Mucosa of descending colon (tissue), 3 donors: ENCODE data around the gene TGM3. TPM values are rescaled to one million over a fixed set of nuclear protein-coding genes. Genes with fewer than 3 reads are reported as not detected.
A peak's percentile ranks its signal among the peaks of the same experiment; 100 is the strongest.

Source experiments
- ATAC-seq: fragments of 200-7000 bp; cut with Tn5 transposase; one replicate; pipeline ENCODE4 v1.9.1; 2020; ENCODE audit warnings: mild to moderate bottlenecking, moderate library complexity
- DNase-seq, 3 donors: peaks; one replicate each; pipeline ENCODE4 v3.0.0-alpha.2; 2020
- H3K36me3 ChIP-seq: fragments of 200-600 bp; one replicate; pipeline ENCODE4 v1.8.0; 2021; ENCODE audit warnings: low read depth, mild to moderate bottlenecking
- H3K4me1 ChIP-seq: fragments of 200-600 bp; one replicate; pipeline ENCODE4 v1.8.0; 2021; ENCODE audit warnings: low read depth, mild to moderate bottlenecking
- H3K4me3 ChIP-seq: fragments of 200-600 bp; one replicate; pipeline ENCODE4 v1.8.0; 2021; ENCODE audit warnings: mild to moderate bottlenecking
- H3K9me3 ChIP-seq: fragments of 200-600 bp; one replicate; pipeline ENCODE4 v1.8.0; 2021; ENCODE audit warnings: mild to moderate bottlenecking
- CTCF ChIP-seq: fragments of 200-600 bp; IDR thresholded peaks from one replicate; pipeline ENCODE4 v1.8.0; 2022; ENCODE audit warnings: antibody characterized with exemption, mild to moderate bottlenecking
- intact Hi-C, 2 donors: fragments of 100-400 bp; cut with DNase I in 1 of 2; cut with micrococcal nuclease in 1 of 2; formaldehyde crosslinking; loops; one replicate each; pipeline versions ENCODE4 v1.11.0 to v1.11.1; 2022; cut with DNase I, micrococcal nuclease
- total RNA-seq, 3 donors: library from RNA; stranded (reverse); fragmentation: NEBNext Ultra II Directional in 2 of 3; extraction: Animal tissue kit (Norgen Biotek cat#: 25700) in 2 of 3; gene quantifications; one replicate each; pipeline versions ENCODE4 v1.2.1 to v1.2.4, GENCODE V29; 2021 to 2023
- donor health status: DM: no; HTN: no; CAD: no; lungs with moderate emphysema.
- donor health status: DM: no; HTN: no; CAD: no.
- donor health status: DM: no; HTN: yes; CAD: no.

TGM3 gene
- total RNA-seq, 3 donors from 2014 or later = 0.09 to 0.84 (median 0.29) TPM

GRCh38 chr20:2287504-2287903, 8.3 kb upstream of the TGM3 start:
- no peak for ATAC-seq
- TF ChIP-seq CTCF = no peak
- no peaks in the 10 kb centered on the region for H3K9me3 ChIP-seq
- no peaks in the 10 kb centered on the region for H3K4me1 ChIP-seq
- no peak for DNase-seq
- no peak overlapping the region for H3K4me3 ChIP-seq
- H3K36me3 ChIP-seq = no peaks in the 10 kb centered on the region
- intact Hi-C loops = no loop called here

GRCh38 chr20:2289475-2289874, 6.3 kb upstream of the TGM3 start:
- no peaks in the 10 kb centered on the region for H3K9me3 ChIP-seq
- DNase-seq = no peak
- ATAC-seq = no peak
- H3K4me1 ChIP-seq = no peaks in the 10 kb centered on the region
- H3K4me3 ChIP-seq = no peak overlapping the region
- no peak for TF ChIP-seq CTCF
- no peaks in the 10 kb centered on the region for H3K36me3 ChIP-seq
- intact Hi-C loops = no loop called here

- no peak for ATAC-seq
- no peak for TF ChIP-seq CTCF
These were observed 5.3 kb upstream of the TGM3 start for GRCh38 chr20:2290486-2290885.

GRCh38 chr20:2292416-2293110, 3.2 kb upstream of the TGM3 start:
- TF ChIP-seq CTCF = no peak
- ATAC-seq (peak; percentile 30), DNase-seq (no peak)
- Histone ChIP-seq H3K9me3 (no peaks in the 10 kb centered on the region), H3K4me1 (no peaks in the 10 kb centered on the region), H3K36me3 (no peaks in the 10 kb centered on the region), H3K4me3 (no peak overlapping the region)
- intact Hi-C loops = no loop called here

More at GRCh38 chr20:2290486-2290885, 5.3 kb upstream of the TGM3 start:
- no peak for DNase-seq
- intact Hi-C loops = no loop called here
- Histone ChIP-seq H3K4me1 (no peaks in the 10 kb centered on the region), H3K9me3 (no peaks in the 10 kb centered on the region), H3K36me3 (no peaks in the 10 kb centered on the region), H3K4me3 (no peak overlapping the region)

GRCh38 chr20:2293486-2293885, 2.3 kb upstream of the TGM3 start:
- H3K4me3 ChIP-seq = no peak overlapping the region
- H3K4me1 ChIP-seq = no peaks in the 10 kb centered on the region
- H3K36me3 ChIP-seq = no peaks in the 10 kb centered on the region
- TF ChIP-seq CTCF = no peak
- ATAC-seq = no peak
- intact Hi-C loops = no loop called here
- no peaks in the 10 kb centered on the region for H3K9me3 ChIP-seq
- no peak for DNase-seq

- intact Hi-C loops = no loop called here
- H3K4me3 ChIP-seq = no peak overlapping the region
These were observed 1.8 kb upstream of the TGM3 start for GRCh38 chr20:2293971-2294370.

More at GRCh38 chr20:2293971-2294370, 1.8 kb upstream of the TGM3 start:
- TF ChIP-seq CTCF = no peak
- Histone ChIP-seq H3K9me3 (no peaks in the 10 kb centered on the region), H3K4me1 (no peaks in the 10 kb centered on the region), H3K36me3 (no peaks in the 10 kb centered on the region)
- DNase-seq = no peak
- no peak for ATAC-seq
